ENCODE measurements around the gene RPL18A.

- TF ChIP-seq, protein P1, sequence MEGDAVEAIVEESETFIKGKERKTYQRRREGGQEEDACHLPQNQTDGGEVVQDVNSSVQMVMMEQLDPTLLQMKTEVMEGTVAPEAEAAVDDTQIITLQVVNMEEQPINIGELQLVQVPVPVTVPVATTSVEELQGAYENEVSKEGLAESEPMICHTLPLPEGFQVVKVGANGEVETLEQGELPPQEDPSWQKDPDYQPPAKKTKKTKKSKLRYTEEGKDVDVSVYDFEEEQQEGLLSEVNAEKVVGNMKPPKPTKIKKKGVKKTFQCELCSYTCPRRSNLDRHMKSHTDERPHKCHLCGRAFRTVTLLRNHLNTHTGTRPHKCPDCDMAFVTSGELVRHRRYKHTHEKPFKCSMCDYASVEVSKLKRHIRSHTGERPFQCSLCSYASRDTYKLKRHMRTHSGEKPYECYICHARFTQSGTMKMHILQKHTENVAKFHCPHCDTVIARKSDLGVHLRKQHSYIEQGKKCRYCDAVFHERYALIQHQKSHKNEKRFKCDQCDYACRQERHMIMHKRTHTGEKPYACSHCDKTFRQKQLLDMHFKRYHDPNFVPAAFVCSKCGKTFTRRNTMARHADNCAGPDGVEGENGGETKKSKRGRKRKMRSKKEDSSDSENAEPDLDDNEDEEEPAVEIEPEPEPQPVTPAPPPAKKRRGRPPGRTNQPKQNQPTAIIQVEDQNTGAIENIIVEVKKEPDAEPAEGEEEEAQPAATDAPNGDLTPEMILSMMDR (conservative IDR thresholded peaks at IDR 0.05; ENCODE audit: low read depth, low read length), result no peak
- TF ChIP-seq POLR2A (IDR thresholded peaks at IDR 0.05; ENCODE audit: low read depth, low read length) (no peak), RFX5 (IDR thresholded peaks at IDR 0.05; ENCODE audit: low read depth, low read length) (no peak), MAZ (IDR thresholded peaks at IDR 0.05; ENCODE audit: borderline replicate concordance, low read depth, low read length) (no peak), BHLHE40 (IDR thresholded peaks at IDR 0.05; ENCODE audit: low read depth, low read length) (no peak)
- TF ChIP-seq, protein P2, sequence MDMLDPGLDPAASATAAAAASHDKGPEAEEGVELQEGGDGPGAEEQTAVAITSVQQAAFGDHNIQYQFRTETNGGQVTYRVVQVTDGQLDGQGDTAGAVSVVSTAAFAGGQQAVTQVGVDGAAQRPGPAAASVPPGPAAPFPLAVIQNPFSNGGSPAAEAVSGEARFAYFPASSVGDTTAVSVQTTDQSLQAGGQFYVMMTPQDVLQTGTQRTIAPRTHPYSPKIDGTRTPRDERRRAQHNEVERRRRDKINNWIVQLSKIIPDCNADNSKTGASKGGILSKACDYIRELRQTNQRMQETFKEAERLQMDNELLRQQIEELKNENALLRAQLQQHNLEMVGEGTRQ (IDR thresholded peaks at IDR 0.05; ENCODE audit: low read depth, low read length), result no peak
These were observed 23.2 kb upstream of the RPL18A start for GRCh38 chr19:17836530-17836929.
